Measurements from ENCODE around the gene SFT2D3. TPM values are rescaled to one million over a fixed set of nuclear protein-coding genes. Genes with fewer than 3 reads are reported as not detected.

SFT2D3 gene
- total and polyA plus RNA-seq, 9 of the 15 experiments (the other 6 are each of a cell fraction or from before 2014, with no cell fraction given) = 7.5 to 9.9 (median 8.9) TPM; not detected in 2

DNA sequence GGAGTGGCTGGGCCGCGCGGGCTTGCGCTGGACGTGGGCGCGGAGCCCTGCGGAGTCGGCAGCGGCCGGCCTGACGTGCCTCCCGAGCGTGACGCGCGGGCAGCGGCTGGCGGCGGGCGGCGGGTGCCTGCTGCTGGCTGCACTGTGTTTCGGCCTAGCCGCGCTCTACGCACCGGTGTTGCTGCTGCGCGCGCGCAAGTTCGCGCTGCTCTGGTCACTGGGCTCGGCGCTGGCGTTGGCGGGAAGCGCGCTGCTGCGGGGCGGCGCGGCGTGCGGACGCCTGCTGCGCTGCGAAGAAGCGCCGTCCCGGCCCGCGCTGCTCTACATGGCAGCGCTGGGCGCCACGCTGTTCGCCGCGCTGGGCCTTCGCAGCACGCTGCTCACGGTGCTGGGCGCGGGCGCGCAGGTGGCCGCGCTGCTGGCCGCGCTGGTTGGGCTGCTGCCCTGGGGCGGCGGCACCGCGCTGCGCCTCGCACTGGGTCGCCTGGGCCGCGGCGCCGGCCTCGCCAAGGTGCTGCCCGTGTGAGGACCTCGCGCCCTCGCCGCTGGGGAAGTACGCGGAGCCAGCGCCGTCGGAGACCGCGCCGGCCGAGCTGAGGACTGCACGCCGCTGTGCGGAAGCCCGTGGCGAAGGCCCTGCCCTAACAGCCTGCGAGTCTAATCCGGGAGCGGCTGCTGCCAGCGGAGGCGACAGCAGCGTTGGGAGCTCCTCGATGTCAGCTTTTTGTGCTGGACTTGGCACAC is 526 bp downstream of the SFT2D3 start (continued):
- TF ChIP-seq, protein P1, sequence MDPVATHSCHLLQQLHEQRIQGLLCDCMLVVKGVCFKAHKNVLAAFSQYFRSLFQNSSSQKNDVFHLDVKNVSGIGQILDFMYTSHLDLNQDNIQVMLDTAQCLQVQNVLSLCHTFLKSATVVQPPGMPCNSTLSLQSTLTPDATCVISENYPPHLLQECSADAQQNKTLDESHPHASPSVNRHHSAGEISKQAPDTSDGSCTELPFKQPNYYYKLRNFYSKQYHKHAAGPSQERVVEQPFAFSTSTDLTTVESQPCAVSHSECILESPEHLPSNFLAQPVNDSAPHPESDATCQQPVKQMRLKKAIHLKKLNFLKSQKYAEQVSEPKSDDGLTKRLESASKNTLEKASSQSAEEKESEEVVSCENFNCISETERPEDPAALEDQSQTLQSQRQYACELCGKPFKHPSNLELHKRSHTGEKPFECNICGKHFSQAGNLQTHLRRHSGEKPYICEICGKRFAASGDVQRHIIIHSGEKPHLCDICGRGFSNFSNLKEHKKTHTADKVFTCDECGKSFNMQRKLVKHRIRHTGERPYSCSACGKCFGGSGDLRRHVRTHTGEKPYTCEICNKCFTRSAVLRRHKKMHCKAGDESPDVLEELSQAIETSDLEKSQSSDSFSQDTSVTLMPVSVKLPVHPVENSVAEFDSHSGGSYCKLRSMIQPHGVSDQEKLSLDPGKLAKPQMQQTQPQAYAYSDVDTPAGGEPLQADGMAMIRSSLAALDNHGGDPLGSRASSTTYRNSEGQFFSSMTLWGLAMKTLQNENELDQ (CRISPR knock-in tag; IDR thresholded peaks at IDR 0.05; ENCODE audit: borderline replicate concordance) = no peak
- TF ChIP-seq ARID2 (IDR thresholded peaks at IDR 0.05) (no peak), NCOA2 (IDR thresholded peaks at IDR 0.05; ENCODE audit: partially characterized antibody in 2 of 2) (no peak), IRF2 (CRISPR knock-in tag; IDR thresholded peaks at IDR 0.05) (no peak), NONO (IDR thresholded peaks at IDR 0.05; ENCODE audit: low read depth in 2 of 2, low read length in 1 of 2) (peak in 1 of 2 experiments; percentile 42; a peak in 2 of 4 replicates), NFYB (IDR thresholded peaks at IDR 0.05; ENCODE audit: extremely low read depth, insufficient read length) (no peak), ZNF274 (IDR thresholded peaks at IDR 0.05; ENCODE audit: borderline replicate concordance, low read depth, low read length) (no peak), GTF2A2 (tag; IDR thresholded peaks at IDR 0.05) (0 out of 2 replicates have a peak, but pooled peaks have one; percentile 15), STAT5A (IDR thresholded peaks at IDR 0.05; ENCODE audit: borderline replicate concordance, low read length) (no peak), GATAD2B (IDR thresholded peaks at IDR 0.05; ENCODE audit: borderline replicate concordance) (peak; percentile 60), CBFA2T2 (conservative IDR thresholded peaks at IDR 0.05) (no peak), CBX1 (IDR thresholded peaks at IDR 0.05; ENCODE audit: low read depth) (peak; percentile 53; the same call in 1 of the 2 replicates), NBN (IDR thresholded peaks at IDR 0.05; ENCODE audit: low read depth) (no peak), SREBF1 (IDR thresholded peaks at IDR 0.05; ENCODE audit: borderline replicate concordance, low read depth, low read length) (no peak), TAF9B (IDR thresholded peaks at IDR 0.05; ENCODE audit: partially characterized antibody) (no peak), POLR2AphosphoS5 (IDR thresholded peaks at IDR 0.05; ENCODE audit: control insufficient read depth, insufficient read depth, low read depth, low read length) (no peak; the same call in 1 of the 2 replicates), NR2C1 (IDR thresholded peaks at IDR 0.05) (no peak), NR2C1 (tag; IDR thresholded peaks at IDR 0.05) (no peak), PHB2 (IDR thresholded peaks at IDR 0.05; ENCODE audit: low read depth) (no peak), MAFG (tag; conservative IDR thresholded peaks at IDR 0.05) (no peak), KAT2B (IDR thresholded peaks at IDR 0.05; ENCODE audit: low read depth, low read length) (no peak), YBX1 (IDR thresholded peaks at IDR 0.05) (no peak), TEAD4 (IDR thresholded peaks at IDR 0.05; ENCODE audit: low read length) (no peak), TEAD4 (CRISPR knock-in tag; IDR thresholded peaks at IDR 0.05; ENCODE audit: borderline replicate concordance) (no peak), RBM14 (IDR thresholded peaks at IDR 0.05; ENCODE audit: borderline replicate concordance, insufficient read depth, low read depth, low read length) (no peak), PHF8 (IDR thresholded peaks at IDR 0.05; ENCODE audit: borderline replicate concordance, low read length) (peak; percentile 32; the same call in 1 of the 2 replicates)
- TF ChIP-seq, protein P2, sequence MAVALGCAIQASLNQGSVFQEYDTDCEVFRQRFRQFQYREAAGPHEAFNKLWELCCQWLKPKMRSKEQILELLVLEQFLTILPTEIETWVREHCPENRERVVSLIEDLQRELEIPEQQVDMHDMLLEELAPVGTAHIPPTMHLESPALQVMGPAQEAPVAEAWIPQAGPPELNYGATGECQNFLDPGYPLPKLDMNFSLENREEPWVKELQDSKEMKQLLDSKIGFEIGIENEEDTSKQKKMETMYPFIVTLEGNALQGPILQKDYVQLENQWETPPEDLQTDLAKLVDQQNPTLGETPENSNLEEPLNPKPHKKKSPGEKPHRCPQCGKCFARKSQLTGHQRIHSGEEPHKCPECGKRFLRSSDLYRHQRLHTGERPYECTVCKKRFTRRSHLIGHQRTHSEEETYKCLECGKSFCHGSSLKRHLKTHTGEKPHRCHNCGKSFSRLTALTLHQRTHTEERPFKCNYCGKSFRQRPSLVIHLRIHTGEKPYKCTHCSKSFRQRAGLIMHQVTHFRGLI (CRISPR knock-in tag; IDR thresholded peaks at IDR 0.05) = 0 out of 2 replicates have a peak, but pooled peaks have one; percentile 23

All from K562 (cell line).